Nephron progenitor cell (in vitro differentiated cells): ENCODE data around the gene RNF26.
A peak's percentile ranks its signal among the peaks of the same experiment; 100 is the strongest.
"Not testable (repeated sequence)": the region's sequence is repeated elsewhere in the genome, so short reads cannot be mapped to it uniquely, and the experiment has no call there.

ENCODE experiments used
- DNase-seq: peaks from one replicate; pipeline ENCODE4 v3.0.0; 2021
- H3K27ac Mint-ChIP-seq: 2 replicates; pipeline ENCODE4 v1.8.0; 2021; ENCODE audit warnings: mild to moderate bottlenecking, moderate library complexity, mixed read lengths
- H3K27me3 Mint-ChIP-seq: 2 replicates; pipeline ENCODE4 v1.8.0; 2021; ENCODE audit warnings: mild to moderate bottlenecking, low read depth, mixed read lengths; ENCODE audit not compliant: poor library complexity
- H3K36me3 Mint-ChIP-seq: 2 replicates; pipeline ENCODE4 v1.8.0; 2021; ENCODE audit warnings: low read depth, mixed read lengths
- H3K4me1 Mint-ChIP-seq: 2 replicates; pipeline ENCODE4 v1.8.0; 2021; ENCODE audit warnings: mixed read lengths
- H3K4me3 Mint-ChIP-seq: 2 replicates; pipeline ENCODE4 v1.8.0; 2021; ENCODE audit warnings: mild to moderate bottlenecking, moderate library complexity, mixed read lengths
- H3K9me3 Mint-ChIP-seq: 2 replicates; pipeline ENCODE4 v1.8.0; 2021; ENCODE audit warnings: mild to moderate bottlenecking, moderate library complexity, mixed read lengths
- CTCF ChIP-seq: fragments of 200-600 bp; sonication (generic); IDR thresholded peaks from 2 replicates; pipeline ENCODE4 v1.5.0; 2021; ENCODE audit warnings: antibody characterized with exemption

The RNF26 gene

GRCh38 chr11:119380160-119380826 is 46.0 kb downstream of the RNF26 start:
- Mint-ChIP-seq H3K4me1 (peaks cover 27% of the 10 kb centered on the region), H3K36me3 (no peaks in the 10 kb centered on the region), H3K27me3 (peaks cover 15% of the 10 kb centered on the region), H3K4me3 (no peak overlapping the region), H3K27ac (no peak overlapping the region), H3K9me3 (no peaks in the 10 kb centered on the region)
- no peak for DNase-seq
- TF ChIP-seq CTCF: no peak

GRCh38 chr11:119380827-119381180 is 46.5 kb downstream of the RNF26 start:
- no peak for TF ChIP-seq CTCF
- Mint-ChIP-seq H3K36me3 (no peaks in the 10 kb centered on the region), H3K27me3 (peaks cover 15% of the 10 kb centered on the region), H3K27ac (no peak overlapping the region), H3K9me3 (no peaks in the 10 kb centered on the region), H3K4me3 (no peak overlapping the region), H3K4me1 (peaks cover 22% of the 10 kb centered on the region)
- no peak for DNase-seq

GRCh38 chr11:119381181-119381988 is 47.1 kb downstream of the RNF26 start, which contains the start of gene USP2:
USP2 (minus strand) TSS chr11:119381690; CDS start chr11:119373480, 8,210 bp downstream.
- DNase-seq: peak; percentile 99
- Mint-ChIP-seq H3K36me3 (no peaks in the 10 kb centered on the region), H3K9me3 (no peaks in the 10 kb centered on the region), H3K4me1 (peaks cover 16% of the 10 kb centered on the region), H3K27ac (peak within 1 kb of the TSS; percentile 47), H3K27me3 (peaks cover 15% of the 10 kb centered on the region), H3K4me3 (no peak within 1 kb of the TSS)
- TF ChIP-seq CTCF: peak; percentile 81

- no peak for TF ChIP-seq CTCF
- Mint-ChIP-seq H3K9me3 (no peaks in the 10 kb centered on the region), H3K27ac (no peak overlapping the region), H3K4me3 (no peak overlapping the region), H3K36me3 (no peaks in the 10 kb centered on the region), H3K4me1 (peaks cover 13% of the 10 kb centered on the region), H3K27me3 (peaks cover 15% of the 10 kb centered on the region)
- DNase-seq: no peak
Observed at GRCh38 chr11:119382101-119382500, 47.8 kb downstream of the RNF26 start.

- not testable (repeated sequence) for H3K4me3 Mint-ChIP-seq, H3K9me3 Mint-ChIP-seq
- peaks cover 13% of the 10 kb centered on the region for H3K4me1 Mint-ChIP-seq
Observed at GRCh38 chr11:119382513-119382912, 48.2 kb downstream of the RNF26 start.

GRCh38 chr11:119384332-119384731 is 50.0 kb downstream of the RNF26 start:
- Mint-ChIP-seq H3K4me3 (no peak overlapping the region), H3K27ac (no peak overlapping the region), H3K4me1 (peaks cover 2% of the 10 kb centered on the region), H3K9me3 (no peaks in the 10 kb centered on the region), H3K27me3 (peaks cover 6% of the 10 kb centered on the region), H3K36me3 (no peaks in the 10 kb centered on the region)
- no peak for DNase-seq
- no peak for TF ChIP-seq CTCF

More at GRCh38 chr11:119382513-119382912, 48.2 kb downstream of the RNF26 start:
- H3K27me3 Mint-ChIP-seq: peaks cover 14% of the 10 kb centered on the region
- not testable (repeated sequence) for DNase-seq, H3K36me3 Mint-ChIP-seq, H3K27ac Mint-ChIP-seq
